H1 (cell line): ENCODE measurements around the gene PNPLA8. TPM values are rescaled to one million over a fixed set of nuclear protein-coding genes. Genes with fewer than 3 reads are reported as not detected.

Experiments
- CHD1 ChIP-seq: IDR thresholded peaks from 2 replicates; pipeline ENCODE4 v1.6.1; 2012; ENCODE audit warnings: low read depth, low read length, improper control_type of control experiment
- CHD2 ChIP-seq: IDR thresholded peaks from 2 replicates; pipeline ENCODE4 v1.6.1; 2012; ENCODE audit warnings: low read length, improper control_type of control experiment
- EGR1 ChIP-seq: IDR thresholded peaks from 2 replicates; pipeline ENCODE4 v1.6.1; 2011; ENCODE audit warnings: low read depth, low read length, borderline replicate concordance
- EZH2 ChIP-seq: fragments of 200-600 bp; sonication (generic); IDR thresholded peaks from 2 replicates; pipeline ENCODE4 v1.7.1; 2012; ENCODE audit warnings: low read depth, mild to moderate bottlenecking, moderate library complexity, low read length, inconsistent platforms; ENCODE audit not compliant: severe bottlenecking
- HDAC6 ChIP-seq: IDR thresholded peaks from one replicate; pipeline ENCODE4 v1.7.1; 2012; ENCODE audit warnings: low read depth, mild to moderate bottlenecking, inconsistent platforms, low read length, moderate library complexity
- JUND ChIP-seq: IDR thresholded peaks from 2 replicates; pipeline ENCODE4 v1.6.1; 2011; ENCODE audit warnings: mild to moderate bottlenecking, improper control_type of control experiment, low read length
- NANOG ChIP-seq: IDR thresholded peaks from 2 replicates; pipeline ENCODE4 v1.6.1; 2011; ENCODE audit warnings: low read length, low read depth, mild to moderate bottlenecking, inconsistent platforms; ENCODE audit not compliant: insufficient read depth, poor library complexity, severe bottlenecking
- RFX5 ChIP-seq: IDR thresholded peaks from 2 replicates; pipeline ENCODE4 v1.6.1; 2011; ENCODE audit warnings: low read depth, low read length, improper control_type of control experiment, borderline replicate concordance
- SAP30 ChIP-seq: fragments of 300-600 bp; sonication (generic); IDR thresholded peaks from 2 replicates; pipeline ENCODE4 v1.7.1; 2012; ENCODE audit warnings: low read length, moderate library complexity, mild to moderate bottlenecking, inconsistent platforms; ENCODE audit not compliant: insufficient read depth, insufficient replicate concordance
- polyA plus RNA-seq, 7 experiments: library from polyadenylated mRNA; depleted of rRNA in 3 of 7; stranded (reverse) in 5 of 7; unstranded in 2 of 7; fragments of >200 nt in 5 of 7; fragments of 200-250 nt in 2 of 7; gene quantifications; 1 replicate in 5 of 7; 2 replicates in 1 of 7; 4 replicates in 1 of 7; pipeline versions ENCODE4 v1.2.1 to v1.2.3, GENCODE V29; 2011 to 2013; ENCODE audit warnings: missing spikeins in 2 of 7, mixed read lengths in 2 of 7
- total RNA-seq: library from RNA; stranded (reverse); fragmentation: NEBNext Ultra II Directional; extraction: Animal tissue kit (Norgen Biotek cat#: 25700); gene quantifications from 2 replicates; pipeline ENCODE4 v1.2.1, GENCODE V29; 2021

PNPLA8 gene
- total and polyA plus RNA-seq, 2 of the 8 experiments (the other 6 are each of a cell fraction or from before 2014, with no cell fraction given) = 3.8 to 11.2 TPM

DNA sequence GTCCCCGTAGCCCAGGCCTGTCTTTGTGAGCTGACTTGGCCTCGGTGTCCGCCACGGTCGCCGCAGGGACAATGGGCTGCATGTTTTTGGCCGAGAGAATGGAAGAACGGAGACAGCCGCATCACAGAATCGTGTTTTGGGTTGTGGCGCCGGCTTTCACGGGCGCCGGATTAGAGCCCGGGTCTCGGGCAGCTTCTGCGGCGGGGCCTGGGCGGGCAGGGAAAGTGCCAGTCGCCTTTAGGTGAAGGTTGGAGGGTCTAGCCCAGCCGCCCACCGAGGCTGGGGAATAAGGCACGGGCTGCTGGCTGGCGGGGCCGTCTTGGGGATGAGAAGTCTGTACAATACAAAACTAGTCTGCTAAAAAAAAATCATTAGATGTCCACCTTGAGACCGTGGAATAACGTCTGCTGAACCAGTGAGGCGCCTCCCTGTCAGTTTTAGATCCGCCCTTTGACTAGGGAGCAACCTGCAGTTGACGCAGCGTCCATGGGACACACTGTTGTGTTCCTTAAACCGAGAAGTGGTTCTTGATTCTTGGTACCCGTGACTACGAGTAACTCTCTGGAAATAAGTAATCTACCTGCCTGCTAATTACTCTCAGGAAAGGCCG is 44.3 kb upstream of the PNPLA8 start (continued):
- TF ChIP-seq NANOG (no peak), EZH2 (no peak), JUND (no peak), CHD1 (no peak), SAP30 (peak; percentile 40), CHD2 (no peak), RFX5 (no peak), HDAC6 (no peak), EGR1 (no peak)
